OCI-LY1 (cell line): Measurements from ENCODE around the gene LOXL3.

Experiments
- H2AFZ ChIP-seq: fragments of 200-600 bp; sonication (generic), shearing (Covaris generic); 2 replicates; pipeline ENCODE4 v1.6.0; 2014; ENCODE audit warnings: antibody characterized with exemption, mild to moderate bottlenecking, low read length
- H3F3A ChIP-seq: fragments of 200-600 bp; sonication (generic), shearing (Covaris generic); 2 replicates; pipeline ENCODE4 v1.6.0; 2014; ENCODE audit warnings: mild to moderate bottlenecking, antibody characterized with exemption, low read length, moderate library complexity; ENCODE audit not compliant: insufficient read depth
- H3K27ac ChIP-seq: fragments of 200-600 bp; sonication (generic); 2 replicates; pipeline ENCODE4 v1.5.1; 2014; ENCODE audit warnings: low read length, mixed run types, mild to moderate bottlenecking, low read depth; ENCODE audit not compliant: poor library complexity, severe bottlenecking
- H3K27me3 ChIP-seq: fragments of 200-600 bp; sonication (generic); 2 replicates; pipeline ENCODE4 v1.6.0; 2014; ENCODE audit warnings: antibody characterized with exemption, mild to moderate bottlenecking, low read length, moderate library complexity; ENCODE audit not compliant: insufficient read depth
- H3K36me3 ChIP-seq: fragments of 200-600 bp; sonication (generic); 2 replicates; pipeline ENCODE4 v1.6.1; 2014; ENCODE audit warnings: mild to moderate bottlenecking, antibody characterized with exemption, low read length, moderate library complexity, mixed read lengths; ENCODE audit not compliant: insufficient read depth
- H3K4me1 ChIP-seq: fragments of 200-600 bp; sonication (generic); 2 replicates; pipeline ENCODE4 v1.5.1; 2014; ENCODE audit warnings: mild to moderate bottlenecking, low read length, moderate library complexity; ENCODE audit not compliant: insufficient read depth, severe bottlenecking
- H3K4me2 ChIP-seq: fragments of 200-600 bp; sonication (generic), shearing (Covaris generic); 2 replicates; pipeline ENCODE4 v1.6.1; 2014; ENCODE audit warnings: low read length
- H3K4me3 ChIP-seq: fragments of 200-600 bp; sonication (generic); 2 replicates; pipeline ENCODE4 v1.5.1; 2014; ENCODE audit warnings: low read length, low read depth, mild to moderate bottlenecking, mixed read lengths; ENCODE audit not compliant: poor library complexity, severe bottlenecking
- H3K79me2 ChIP-seq: fragments of 200-600 bp; shearing (Covaris generic); 2 replicates; pipeline ENCODE4 v1.6.1; 2016; ENCODE audit warnings: mixed run types, low read length, mixed read lengths; ENCODE audit not compliant: insufficient read depth
- H3K9ac ChIP-seq: fragments of 200-600 bp; sonication (generic), shearing (Covaris generic); 2 replicates; pipeline ENCODE4 v1.6.1; 2014; ENCODE audit warnings: mild to moderate bottlenecking, low read length, mixed read lengths
- H3K9me2 ChIP-seq: fragments of 200-600 bp; sonication (generic), shearing (Covaris generic); 2 replicates; pipeline ENCODE4 v1.6.1; 2014; ENCODE audit warnings: low read depth, mild to moderate bottlenecking, low read length, mixed read lengths
- H3K9me3 ChIP-seq: fragments of 200-600 bp; shearing (Covaris generic); 2 replicates; pipeline ENCODE4 v1.6.1; 2014; ENCODE audit warnings: low read length, mixed read lengths
- H4K20me1 ChIP-seq: fragments of 200-600 bp; sonication (generic), shearing (Covaris generic); 2 replicates; pipeline ENCODE4 v1.6.0; 2016; ENCODE audit warnings: mild to moderate bottlenecking, low read length; ENCODE audit not compliant: insufficient read depth
- CTCF ChIP-seq: fragments of 200-600 bp; sonication (generic), shearing (Covaris generic); IDR thresholded peaks from 2 replicates; pipeline ENCODE4 v1.5.1; 2017; ENCODE audit warnings: mild to moderate bottlenecking, antibody characterized with exemption, low read length, moderate library complexity, mixed read lengths
- EZH2 ChIP-seq: fragments of 200-600 bp; sonication (generic), shearing (Covaris generic); IDR thresholded peaks from 2 replicates; pipeline ENCODE4 v1.8.0; 2017; ENCODE audit warnings: borderline replicate concordance, mixed run types, mild to moderate bottlenecking, antibody characterized with exemption, low read length, moderate library complexity, mixed read lengths

The LOXL3 gene

GRCh38 chr2:74559912-74560311 is 6.2 kb upstream of the LOXL3 start:
- Histone ChIP-seq H3K79me2 (no peaks in the 10 kb centered on the region), H3K4me1 (peaks cover 8% of the 10 kb centered on the region), H3K4me2 (no peak overlapping the region), H3K9me3 (no peaks in the 10 kb centered on the region), H3K27ac (no peak overlapping the region), H3K4me3 (no peak overlapping the region), H3K9ac (no peak overlapping the region), H3F3A (no peaks in the 10 kb centered on the region), H3K36me3 (peaks cover 6% of the 10 kb centered on the region; the same call in 1 of the 2 replicates), H3K9me2 (no peaks in the 10 kb centered on the region), H2AFZ (no peak overlapping the region), H4K20me1 (no peaks in the 10 kb centered on the region), H3K27me3 (no peaks in the 10 kb centered on the region)
- TF ChIP-seq CTCF = no peak
- TF ChIP-seq EZH2 = no peak

GRCh38 chr2:74558284-74559230 is 4.8 kb upstream of the LOXL3 start:
- TF ChIP-seq CTCF (no peak), EZH2 (no peak)
- no peaks in the 10 kb centered on the region for H3K9me2 ChIP-seq
- H3K36me3 ChIP-seq = peaks cover 6% of the 10 kb centered on the region; the same call in 1 of the 2 replicates
- no peak overlapping the region for H3K4me3 ChIP-seq
- H3K9ac ChIP-seq = no peak overlapping the region
- no peaks in the 10 kb centered on the region for H3F3A ChIP-seq
- H2AFZ ChIP-seq = no peak overlapping the region
- no peaks in the 10 kb centered on the region for H3K9me3 ChIP-seq
- peaks cover 13% of the 10 kb centered on the region for H3K4me1 ChIP-seq
- no peak overlapping the region for H3K4me2 ChIP-seq
- H3K27me3 ChIP-seq = no peaks in the 10 kb centered on the region
- no peaks in the 10 kb centered on the region for H4K20me1 ChIP-seq
- H3K27ac ChIP-seq = no peak overlapping the region
- H3K79me2 ChIP-seq = no peaks in the 10 kb centered on the region

- H3K4me1 ChIP-seq = peaks cover 17% of the 10 kb centered on the region
- H3K9ac ChIP-seq = no peak overlapping the region
- H4K20me1 ChIP-seq = no peaks in the 10 kb centered on the region
- TF ChIP-seq EZH2 = no peak
- TF ChIP-seq CTCF = no peak
- H3F3A ChIP-seq = no peaks in the 10 kb centered on the region
- H2AFZ ChIP-seq = no peak overlapping the region
- no peak overlapping the region for H3K4me2 ChIP-seq
- no peak overlapping the region for H3K4me3 ChIP-seq
- H3K9me3 ChIP-seq = no peaks in the 10 kb centered on the region
- H3K79me2 ChIP-seq = no peaks in the 10 kb centered on the region
- no peaks in the 10 kb centered on the region for H3K27me3 ChIP-seq
- H3K36me3 ChIP-seq = peaks cover 6% of the 10 kb centered on the region; the same call in 1 of the 2 replicates
- no peak overlapping the region for H3K27ac ChIP-seq
- H3K9me2 ChIP-seq = no peaks in the 10 kb centered on the region
Observed at GRCh38 chr2:74556831-74557370, 3.2 kb upstream of the LOXL3 start.
